PC-3 (cell line): ENCODE data around the gene MSTN. TPM values are rescaled to one million over a fixed set of nuclear protein-coding genes. Genes with fewer than 3 reads are reported as not detected.

ENCODE experiments used
- ATAC-seq: fragments of 200-7000 bp; cut with Tn5 transposase; 2 replicates; pipeline ENCODE4 v1.9.1; 2020; ENCODE audit warnings: mild to moderate bottlenecking, moderate library complexity
- BruUV-seq: library from RNA; stranded (reverse); fragments of 400-500 nt; replicated peaks from 2 replicates; lab custom pipeline; 2021; lab: Mats Ljungman, UMichigan
- CTCF ChIA-PET: fragments of 300-600 bp; sonication (Branson Sonifier 250); formaldehyde crosslinking; loops from one replicate; lab custom pipeline; 2022; ENCODE audit warnings: antibody characterized with exemption; lab: Charles Lee
- POLR2A ChIA-PET: fragments of 300-600 bp; sonication (Branson Sonifier 250); formaldehyde crosslinking; loops from one replicate; lab custom pipeline; 2022; ENCODE audit warnings: antibody characterized with exemption; ENCODE audit not compliant: unreplicated experiment; lab: Charles Lee
- DNase-seq: peaks from one replicate; pipeline ENCODE4 v3.0.0-alpha.2; 2015
- H2AFZ ChIP-seq: fragments of 300-600 bp; sonication (generic); 2 replicates; pipeline ENCODE4 v1.6.0; 2016; ENCODE audit warnings: antibody characterized with exemption, low read length
- H3F3A ChIP-seq: fragments of 300-600 bp; sonication (generic); one replicate; pipeline ENCODE4 v1.6.0; 2017; ENCODE audit warnings: antibody characterized with exemption, low read length, control low read depth, mild to moderate bottlenecking; ENCODE audit not compliant: unreplicated experiment
- H3K27ac ChIP-seq: fragments of 300-600 bp; sonication (generic); 2 replicates; pipeline ENCODE4 v1.5.1; 2016; ENCODE audit warnings: mild to moderate bottlenecking, low read length
- H3K27me3 ChIP-seq: fragments of 300-600 bp; sonication (generic); 2 replicates; pipeline ENCODE4 v1.6.1; 2016; ENCODE audit warnings: low read length, mixed read lengths
- H3K36me3 ChIP-seq: fragments of 300-600 bp; sonication (generic); 2 replicates; pipeline ENCODE4 v1.6.1; 2016; ENCODE audit warnings: low read depth, mixed run types, low read length, mixed read lengths
- H3K4me1 ChIP-seq: fragments of 300-600 bp; sonication (generic); 2 replicates; pipeline ENCODE4 v1.5.1; 2016; ENCODE audit warnings: low read length; ENCODE audit not compliant: insufficient read depth
- H3K4me2 ChIP-seq: fragments of 300-600 bp; sonication (generic); 2 replicates; pipeline ENCODE4 v1.6.0; 2016; ENCODE audit warnings: low read length
- H3K4me3 ChIP-seq: fragments of 300-600 bp; sonication (generic); 2 replicates; pipeline ENCODE4 v1.5.1; 2016; ENCODE audit warnings: mild to moderate bottlenecking, low read length, mixed read lengths
- H3K79me2 ChIP-seq: fragments of 300-600 bp; sonication (generic); 2 replicates; pipeline ENCODE4 v1.6.1; 2017; ENCODE audit warnings: low read length, mixed read lengths
- H3K9ac ChIP-seq: fragments of 300-600 bp; sonication (generic); 2 replicates; pipeline ENCODE4 v1.6.0; 2016; ENCODE audit warnings: mild to moderate bottlenecking, low read length
- H3K9me2 ChIP-seq: fragments of 300-600 bp; sonication (generic); replicated peaks from 2 replicates; pipeline ENCODE4 v1.6.1; 2016; ENCODE audit warnings: mixed run types, low read length, mixed read lengths
- H3K9me3 ChIP-seq: fragments of 300-600 bp; sonication (generic); 2 replicates; pipeline ENCODE4 v1.6.1; 2016; ENCODE audit warnings: low read length, mixed read lengths
- H4K20me1 ChIP-seq: fragments of 300-600 bp; sonication (generic); 2 replicates; pipeline ENCODE4 v1.6.1; 2016; ENCODE audit warnings: low read length, mixed read lengths
- EZH2 ChIP-seq: fragments of 300-600 bp; sonication (generic); IDR thresholded peaks from one replicate; pipeline ENCODE4 v1.6.1; 2017; ENCODE audit warnings: antibody characterized with exemption, mild to moderate bottlenecking, low read length; ENCODE audit not compliant: unreplicated experiment
- EZH2phosphoT487 ChIP-seq: fragments of 300-600 bp; sonication (generic); IDR thresholded peaks from 2 replicates; pipeline ENCODE4 v1.6.1; 2018; ENCODE audit warnings: mild to moderate bottlenecking, antibody characterized with exemption, low read length, borderline replicate concordance
- intact Hi-C: fragments of 100-400 bp; cut with micrococcal nuclease; formaldehyde crosslinking; loops from 2 replicates; pipeline ENCODE4 v1.9.0; 2023
- total RNA-seq: library from RNA; depleted of rRNA; stranded (reverse); fragments of >200 nt; gene quantifications from 2 replicates; pipeline ENCODE4 v1.2.3, GENCODE V29; 2014
- TF ChIP-seq, protein P1 (sequence below): fragments of 300-600 bp; sonication (generic); conservative IDR thresholded peaks from 2 replicates; pipeline ENCODE4 v1.5.1; 2017; ENCODE audit warnings: antibody characterized with exemption, low read depth, mild to moderate bottlenecking, low read length

MSTN gene
- total RNA-seq, 1 experiment from 2014 or later: not detected

DNA sequence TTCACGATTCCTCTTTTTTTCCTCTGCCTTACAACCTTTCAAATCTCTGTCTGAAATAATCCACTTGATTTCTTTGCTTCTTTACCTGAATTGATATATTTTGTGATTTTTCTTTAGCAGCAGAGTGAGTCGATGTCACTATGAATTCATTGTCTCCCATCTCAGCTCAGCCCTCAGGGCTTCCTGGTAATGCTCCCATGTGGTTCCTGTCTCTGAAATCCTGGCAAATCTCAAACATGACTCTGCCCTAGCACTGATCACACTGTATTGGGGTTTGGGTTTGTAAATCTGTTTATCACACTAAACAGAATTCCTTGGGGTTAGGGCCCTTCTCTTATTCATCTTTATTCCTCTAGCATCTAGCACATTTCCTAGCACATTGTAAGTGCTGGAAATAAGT is 43.0 kb upstream of the MSTN start:
- no peak overlapping the region for H3K4me2 ChIP-seq
- H3K79me2 ChIP-seq: no peaks in the 10 kb centered on the region
- no peaks in the 10 kb centered on the region for H3K27me3 ChIP-seq
- H3K9me3 ChIP-seq: no peaks in the 10 kb centered on the region
- H3K4me1 ChIP-seq: no peaks in the 10 kb centered on the region
- ChIA-PET POLR2A (no interaction called here), CTCF (no interaction called here)
- H3K27ac ChIP-seq: no peak overlapping the region
- no TSS peak for BruUV-seq
- H3K4me3 ChIP-seq: no peak overlapping the region
- DNase-seq (peak; percentile 28), ATAC-seq (peak; percentile 51; the same call in 1 of the 2 replicates)
- no peaks in the 10 kb centered on the region for H3K36me3 ChIP-seq
- no peak overlapping the region for H2AFZ ChIP-seq
- H3K9me2 ChIP-seq: no peaks in the 10 kb centered on the region
- H3F3A ChIP-seq: no peaks in the 10 kb centered on the region
- no peak overlapping the region for H3K9ac ChIP-seq
- intact Hi-C loops: no loop called here
- H4K20me1 ChIP-seq: no peaks in the 10 kb centered on the region
- TF ChIP-seq, protein P1, sequence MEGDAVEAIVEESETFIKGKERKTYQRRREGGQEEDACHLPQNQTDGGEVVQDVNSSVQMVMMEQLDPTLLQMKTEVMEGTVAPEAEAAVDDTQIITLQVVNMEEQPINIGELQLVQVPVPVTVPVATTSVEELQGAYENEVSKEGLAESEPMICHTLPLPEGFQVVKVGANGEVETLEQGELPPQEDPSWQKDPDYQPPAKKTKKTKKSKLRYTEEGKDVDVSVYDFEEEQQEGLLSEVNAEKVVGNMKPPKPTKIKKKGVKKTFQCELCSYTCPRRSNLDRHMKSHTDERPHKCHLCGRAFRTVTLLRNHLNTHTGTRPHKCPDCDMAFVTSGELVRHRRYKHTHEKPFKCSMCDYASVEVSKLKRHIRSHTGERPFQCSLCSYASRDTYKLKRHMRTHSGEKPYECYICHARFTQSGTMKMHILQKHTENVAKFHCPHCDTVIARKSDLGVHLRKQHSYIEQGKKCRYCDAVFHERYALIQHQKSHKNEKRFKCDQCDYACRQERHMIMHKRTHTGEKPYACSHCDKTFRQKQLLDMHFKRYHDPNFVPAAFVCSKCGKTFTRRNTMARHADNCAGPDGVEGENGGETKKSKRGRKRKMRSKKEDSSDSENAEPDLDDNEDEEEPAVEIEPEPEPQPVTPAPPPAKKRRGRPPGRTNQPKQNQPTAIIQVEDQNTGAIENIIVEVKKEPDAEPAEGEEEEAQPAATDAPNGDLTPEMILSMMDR: no peak
- TF ChIP-seq EZH2: no peak

GRCh38 chr2:190103144-190103543 is 40.6 kb upstream of the MSTN start:
- no peak for ATAC-seq
- POLR2A ChIA-PET: no interaction called here
- no peak for DNase-seq
- intact Hi-C loops: no loop called here
- no TSS peak for BruUV-seq
- H3K36me3 ChIP-seq: no peaks in the 10 kb centered on the region
- CTCF ChIA-PET: no interaction called here
- no peak overlapping the region for H2AFZ ChIP-seq
- H3K27ac ChIP-seq: no peak overlapping the region
- H4K20me1 ChIP-seq: no peaks in the 10 kb centered on the region
- no peak overlapping the region for H3K9ac ChIP-seq
- H3F3A ChIP-seq: no peaks in the 10 kb centered on the region
- no peaks in the 10 kb centered on the region for H3K9me2 ChIP-seq
- TF ChIP-seq EZH2: no peak
- TF ChIP-seq, protein P1: no peak
- no peak for TF ChIP-seq EZH2phosphoT487
- H3K4me3 ChIP-seq: no peak overlapping the region
- H3K79me2 ChIP-seq: no peaks in the 10 kb centered on the region
- peaks cover 8% of the 10 kb centered on the region; the same call in 1 of the 2 replicates for H3K4me1 ChIP-seq
- H3K9me3 ChIP-seq: no peaks in the 10 kb centered on the region
- H3K4me2 ChIP-seq: no peak overlapping the region
- H3K27me3 ChIP-seq: no peaks in the 10 kb centered on the region

DNA sequence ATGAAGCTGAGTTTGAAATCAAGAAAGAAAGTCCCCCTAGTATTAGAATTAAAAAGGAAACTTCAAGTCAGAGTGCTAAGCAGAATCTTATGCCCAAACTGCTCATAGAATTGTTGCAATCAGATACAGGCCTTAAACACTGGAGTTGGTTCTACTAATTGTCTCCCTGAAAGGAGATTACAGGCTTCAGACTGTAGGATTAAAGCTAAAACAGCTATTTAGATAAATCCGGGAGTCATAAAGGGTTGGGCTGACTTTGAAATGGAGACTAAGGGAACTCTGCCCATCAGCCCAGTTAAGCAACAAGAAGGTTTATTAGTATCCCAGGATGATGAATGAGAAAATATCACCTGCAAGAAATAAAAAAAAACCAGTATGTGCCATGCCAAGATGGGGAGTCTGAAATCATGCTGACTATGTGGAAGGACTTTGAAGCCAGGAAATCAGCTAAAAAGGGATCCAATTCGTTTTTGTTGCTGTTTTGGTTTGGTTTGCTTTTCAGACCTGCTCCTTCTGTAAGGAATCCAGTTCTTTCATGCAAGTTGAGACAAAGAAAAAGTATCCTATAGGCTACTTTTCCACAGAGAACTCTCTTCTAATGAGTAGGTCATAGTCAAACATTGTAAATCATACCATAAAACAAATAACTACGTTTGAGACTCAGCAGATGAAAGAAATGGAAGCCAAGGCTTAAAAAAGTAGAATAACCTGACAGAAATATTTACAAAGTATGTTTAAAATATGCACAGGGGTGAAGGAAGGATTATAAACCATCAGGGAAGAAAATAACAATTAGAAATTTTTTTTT is 37.6 kb upstream of the MSTN start:
- no peak overlapping the region for H3K4me3 ChIP-seq
- TF ChIP-seq EZH2phosphoT487: no peak
- TF ChIP-seq, protein P1: no peak
- TF ChIP-seq EZH2: no peak
- H3K4me2 ChIP-seq: no peak overlapping the region
- DNase-seq: peak; percentile 4
- ChIA-PET CTCF (no interaction called here), POLR2A (no interaction called here)
- no peaks in the 10 kb centered on the region for H3K27me3 ChIP-seq
- BruUV-seq: no TSS peak
- H2AFZ ChIP-seq: no peak overlapping the region
- peaks cover 8% of the 10 kb centered on the region; the same call in 1 of the 2 replicates for H3K4me1 ChIP-seq
- no peaks in the 10 kb centered on the region for H3K36me3 ChIP-seq
- H3K9ac ChIP-seq: no peak overlapping the region
- no peaks in the 10 kb centered on the region for H4K20me1 ChIP-seq
- no peaks in the 10 kb centered on the region for H3K9me2 ChIP-seq
- ATAC-seq: peak; percentile 78; the same call in 1 of the 2 replicates
- intact Hi-C loops: no loop called here
- no peaks in the 10 kb centered on the region for H3F3A ChIP-seq
- H3K27ac ChIP-seq: no peak overlapping the region
- no peaks in the 10 kb centered on the region for H3K9me3 ChIP-seq
- H3K79me2 ChIP-seq: no peaks in the 10 kb centered on the region
